ENCODE results near the gene ENTR1.
"Not testable (repeated sequence)": the region's sequence is repeated elsewhere in the genome, so short reads cannot be mapped to it uniquely, and the experiment has no call there.

ENTR1 gene

DNA sequence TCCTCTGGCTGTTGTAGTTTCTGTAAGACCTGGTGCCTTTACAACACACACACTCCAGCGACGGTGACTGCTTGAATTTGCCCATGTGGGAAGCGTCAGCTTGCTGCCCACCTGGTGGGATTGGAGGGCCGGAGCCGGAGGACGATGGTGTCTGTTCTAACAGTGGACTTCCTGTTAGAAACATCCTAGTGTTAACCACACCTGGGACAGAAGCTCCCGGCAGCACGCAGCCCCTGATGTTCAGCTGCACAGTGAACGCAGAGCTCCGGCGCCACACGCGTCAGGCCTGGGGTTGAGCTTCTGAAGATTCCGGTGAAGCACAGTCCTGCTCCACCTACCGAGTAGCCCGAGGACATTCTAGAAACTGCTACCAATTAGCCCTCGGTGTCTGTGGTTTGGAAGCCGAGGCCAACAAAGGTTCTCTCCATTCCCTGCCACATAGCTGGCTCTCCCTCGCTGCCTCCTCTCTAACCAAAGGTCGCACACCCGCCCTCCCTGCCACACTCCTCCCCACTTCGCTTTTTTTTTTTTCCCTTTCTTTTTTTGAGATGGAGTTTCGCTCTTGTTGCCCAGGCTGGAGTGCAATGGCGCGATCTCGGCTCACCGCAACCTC, 14.4 kb upstream of the ENTR1 start:
- in situ Hi-C loops (cut with HindIII; ENCODE audit: low pct_ligation_motif_present, low pct_unique_long_range_greater_than_20kb, low sequenced_read_pairs), result no loop called here
- no peak for DNase-seq

DNA sequence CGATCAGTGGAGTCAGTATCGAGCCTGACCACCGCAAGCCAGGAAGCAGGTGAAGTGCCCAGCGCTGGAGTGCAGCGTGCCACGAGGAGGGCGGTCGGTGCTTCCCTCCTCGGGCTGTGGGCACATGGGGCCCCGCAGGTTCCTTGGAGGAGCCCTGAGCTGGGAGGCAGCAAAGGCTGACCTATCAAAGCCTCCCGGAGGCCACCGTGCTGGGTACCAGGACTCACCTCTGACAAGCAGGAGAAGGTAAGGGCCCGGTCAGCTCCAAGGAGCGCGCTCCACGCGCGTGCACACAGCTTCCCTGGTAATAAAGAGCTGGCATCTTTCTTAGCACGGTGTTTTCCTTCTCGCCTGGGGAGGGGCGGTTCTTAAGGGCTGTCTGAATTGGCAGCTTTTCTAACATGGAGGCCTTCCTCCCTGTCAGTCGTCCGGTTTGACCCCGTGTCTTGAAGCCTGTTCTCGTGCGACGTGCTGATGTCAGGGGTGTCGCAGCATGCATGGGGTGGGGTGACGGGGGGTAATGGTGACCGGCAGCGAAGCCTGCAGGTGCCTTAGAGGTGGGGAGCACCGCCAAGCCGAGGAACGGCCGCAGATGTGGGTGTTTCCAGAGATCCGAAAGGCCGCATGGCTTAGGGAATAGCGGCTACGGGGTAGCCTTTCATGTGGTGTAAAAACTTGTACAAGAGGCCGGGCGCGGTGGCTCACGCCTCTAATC, 13.2 kb upstream of the ENTR1 start:
- in situ Hi-C loops (cut with HindIII; ENCODE audit: low pct_ligation_motif_present, low pct_unique_long_range_greater_than_20kb, low sequenced_read_pairs), result no loop called here
- no peak for DNase-seq

DNA sequence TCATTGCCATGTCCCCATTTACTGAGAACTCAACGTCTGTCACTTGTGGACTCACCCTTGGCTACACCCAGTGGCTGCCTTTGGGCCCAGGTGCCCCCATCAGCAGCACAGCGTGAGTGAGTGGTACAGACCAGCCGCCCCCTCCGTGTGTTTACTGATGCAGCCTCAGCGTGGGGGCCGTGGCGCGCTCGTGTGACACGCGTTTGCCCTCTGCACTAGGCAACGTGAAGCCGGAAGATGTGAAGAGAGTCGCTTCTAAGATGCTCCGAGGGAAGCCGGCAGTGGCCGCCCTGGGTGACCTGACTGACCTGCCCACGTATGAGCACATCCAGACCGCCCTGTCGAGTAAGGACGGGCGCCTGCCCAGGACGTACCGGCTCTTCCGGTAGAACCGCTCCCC, 12.5 kb upstream of the ENTR1 start:
- DNase-seq, result no peak
- in situ Hi-C loops (cut with HindIII; ENCODE audit: low pct_ligation_motif_present, low pct_unique_long_range_greater_than_20kb, low sequenced_read_pairs), result no loop called here

DNA sequence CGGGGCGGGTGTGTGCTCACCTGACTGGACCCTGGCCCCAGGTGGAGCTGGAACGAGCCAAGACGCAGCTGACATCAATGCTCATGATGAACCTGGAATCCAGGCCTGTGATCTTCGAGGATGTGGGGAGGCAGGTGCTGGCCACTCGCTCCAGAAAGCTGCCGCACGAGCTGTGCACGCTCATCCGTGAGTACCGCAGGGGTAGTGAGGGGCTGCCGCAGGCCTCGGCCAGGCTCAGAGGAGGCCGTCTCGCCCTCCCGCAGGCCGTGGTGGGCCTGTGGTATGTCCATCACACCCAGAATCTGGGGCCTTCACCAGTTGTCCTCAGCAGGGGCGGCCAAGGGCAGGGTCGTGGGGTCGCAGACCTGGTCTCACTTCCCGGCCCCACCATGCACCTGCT, 11.4 kb upstream of the ENTR1 start:
- DNase-seq, result no peak
- in situ Hi-C loops (cut with HindIII; ENCODE audit: low pct_ligation_motif_present, low pct_unique_long_range_greater_than_20kb, low sequenced_read_pairs), result no loop called here

DNA sequence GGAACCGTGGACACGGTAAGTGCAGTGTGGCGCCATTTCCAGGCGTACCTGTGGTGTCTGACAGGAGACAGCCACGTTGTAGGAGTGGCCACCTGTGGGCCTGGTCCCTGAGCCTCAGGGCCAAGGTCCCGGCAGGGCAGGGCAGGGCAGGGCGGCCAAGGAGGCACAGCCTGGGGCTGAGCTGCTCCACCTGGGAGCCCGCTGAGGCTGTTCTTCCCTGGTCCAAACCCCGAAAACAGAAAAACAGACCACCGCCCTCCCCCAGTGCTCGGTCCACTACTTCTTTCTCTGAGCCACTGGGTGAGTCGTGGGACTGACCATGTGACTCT, 8.6 kb upstream of the ENTR1 start:
- in situ Hi-C loops (cut with HindIII; ENCODE audit: low pct_ligation_motif_present, low pct_unique_long_range_greater_than_20kb, low sequenced_read_pairs), result no loop called here
- DNase-seq, result no peak

DNA sequence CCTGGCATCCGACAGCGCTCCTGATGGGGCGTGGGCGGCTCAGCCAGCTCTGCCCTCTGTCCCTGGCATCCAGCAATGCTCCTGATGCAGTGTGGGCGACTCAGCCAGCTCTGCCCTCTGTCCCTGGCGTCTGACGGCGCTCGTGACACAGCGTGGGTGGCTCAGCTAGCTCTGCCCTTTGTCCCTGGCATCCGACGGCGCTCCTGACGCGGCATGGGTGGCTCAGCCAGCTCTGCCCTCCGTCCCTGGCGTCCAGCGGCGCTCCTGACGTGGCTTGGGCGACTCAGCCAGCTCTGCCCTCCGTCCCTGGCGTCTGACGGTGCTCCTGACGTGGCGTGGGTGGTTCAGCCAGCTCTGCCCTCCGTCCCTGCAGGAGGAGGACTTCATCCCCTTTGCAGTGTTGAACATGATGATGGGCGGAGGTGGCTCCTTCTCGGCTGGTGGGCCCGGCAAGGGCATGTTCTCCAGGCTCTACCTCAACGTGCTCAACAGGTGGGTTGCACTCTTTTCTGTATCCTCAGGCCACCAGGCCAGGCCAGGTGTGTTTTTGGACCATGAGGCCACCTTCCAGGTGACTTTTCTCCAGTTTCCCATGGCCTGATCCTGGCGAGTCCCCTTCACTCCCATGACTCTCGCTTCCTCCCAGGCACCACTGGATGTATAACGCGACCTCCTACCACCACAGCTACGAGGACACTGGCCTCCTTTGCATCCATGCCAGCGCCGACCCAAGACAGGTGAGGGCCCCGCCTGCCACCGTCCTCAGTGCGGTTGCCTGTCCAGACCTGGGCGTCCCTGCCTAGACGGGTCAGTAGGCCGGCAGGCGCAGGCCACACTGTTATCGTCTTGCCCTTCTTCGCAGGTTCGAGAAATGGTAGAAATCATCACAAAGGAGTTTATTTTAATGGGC, 8.0 kb upstream of the ENTR1 start:
- in situ Hi-C loops (cut with HindIII; ENCODE audit: low pct_ligation_motif_present, low pct_unique_long_range_greater_than_20kb, low sequenced_read_pairs), result no loop called here
- DNase-seq, result no peak

DNA sequence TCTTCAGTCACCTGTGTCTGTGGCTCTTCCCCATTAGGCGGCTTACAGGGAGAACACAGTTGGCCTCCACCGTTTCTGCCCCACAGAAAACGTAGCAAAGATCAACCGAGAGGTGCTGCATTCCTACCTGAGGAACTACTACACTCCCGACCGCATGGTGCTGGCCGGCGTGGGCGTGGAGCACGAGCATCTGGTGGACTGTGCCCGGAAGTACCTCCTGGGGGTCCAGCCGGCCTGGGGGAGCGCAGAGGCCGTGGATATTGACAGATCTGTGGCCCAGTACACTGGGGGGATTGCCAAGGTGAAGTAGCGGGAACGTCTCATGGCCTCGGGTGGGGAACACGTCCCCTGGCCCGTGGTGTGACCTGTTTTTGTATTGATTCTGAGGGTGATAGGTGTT, 6.5 kb upstream of the ENTR1 start:
- no peak for DNase-seq
- in situ Hi-C loops (cut with HindIII; ENCODE audit: low pct_ligation_motif_present, low pct_unique_long_range_greater_than_20kb, low sequenced_read_pairs), result no loop called here

DNA sequence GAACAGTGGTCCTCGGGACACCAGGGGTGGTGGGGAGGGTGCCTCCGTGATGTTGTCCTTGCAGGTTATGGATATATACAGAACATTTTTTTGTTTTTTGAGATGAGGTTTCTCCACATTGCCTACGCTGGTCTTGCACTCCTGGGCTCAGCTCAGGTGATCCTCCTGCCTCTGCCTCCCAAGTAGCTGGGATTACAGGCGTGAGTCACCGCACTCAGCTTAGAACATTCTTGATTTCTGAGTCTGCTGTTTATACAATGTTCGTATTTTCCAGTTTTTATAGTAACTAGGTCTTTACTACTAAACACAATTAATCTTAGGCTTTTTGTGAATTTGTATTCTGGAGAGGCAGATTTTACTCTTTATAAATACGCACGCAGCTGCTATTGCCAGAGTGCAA, 6.0 kb upstream of the ENTR1 start:
- no peak for DNase-seq
- in situ Hi-C loops (cut with HindIII; ENCODE audit: low pct_ligation_motif_present, low pct_unique_long_range_greater_than_20kb, low sequenced_read_pairs), result no loop called here

DNA sequence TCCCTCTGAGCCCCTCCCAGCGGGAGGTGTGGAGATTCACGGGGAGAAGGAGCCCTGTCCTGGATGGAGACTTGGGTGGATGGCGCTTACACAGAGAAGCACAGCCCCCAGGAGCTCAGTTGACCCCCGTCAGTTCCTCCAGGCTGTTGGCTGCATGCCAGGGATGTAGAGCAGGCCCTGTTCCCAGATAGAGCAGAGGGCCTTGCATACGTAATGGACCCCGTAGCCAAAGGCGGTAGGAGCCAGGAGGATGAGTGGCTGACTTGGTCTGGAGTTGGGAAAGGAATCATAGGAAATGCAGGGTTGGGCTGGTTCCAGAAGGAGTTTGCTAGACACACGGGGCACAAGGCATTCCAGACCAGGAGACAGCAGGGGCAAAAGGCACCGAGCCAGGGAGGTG, 2.5 kb upstream of the ENTR1 start:
- DNase-seq, result no peak
- in situ Hi-C loops (cut with HindIII; ENCODE audit: low pct_ligation_motif_present, low pct_unique_long_range_greater_than_20kb, low sequenced_read_pairs), result no loop called here

DNA sequence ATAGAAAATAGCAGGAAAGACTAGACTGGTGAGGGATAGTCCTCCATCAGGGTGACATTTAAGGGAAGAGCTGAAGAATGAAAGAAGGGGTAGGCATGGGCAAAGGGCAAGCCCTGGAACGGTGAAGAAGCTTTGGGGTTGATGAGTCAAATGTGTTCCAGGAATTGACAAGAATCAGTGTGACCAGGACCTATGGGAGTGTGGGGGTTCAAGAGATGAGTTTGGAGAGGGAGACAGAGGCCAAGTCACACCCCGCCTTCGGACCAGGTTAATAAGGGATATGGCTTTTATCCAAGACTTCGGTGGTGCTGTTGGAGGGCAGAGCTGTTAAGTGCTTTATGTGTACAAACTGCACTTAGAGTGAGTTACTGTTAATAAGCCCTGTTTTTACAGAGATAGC, 964 bp upstream of the ENTR1 start:
- DNase-seq, result no peak
- in situ Hi-C loops (cut with HindIII; ENCODE audit: low pct_ligation_motif_present, low pct_unique_long_range_greater_than_20kb, low sequenced_read_pairs), result no loop called here

DNA sequence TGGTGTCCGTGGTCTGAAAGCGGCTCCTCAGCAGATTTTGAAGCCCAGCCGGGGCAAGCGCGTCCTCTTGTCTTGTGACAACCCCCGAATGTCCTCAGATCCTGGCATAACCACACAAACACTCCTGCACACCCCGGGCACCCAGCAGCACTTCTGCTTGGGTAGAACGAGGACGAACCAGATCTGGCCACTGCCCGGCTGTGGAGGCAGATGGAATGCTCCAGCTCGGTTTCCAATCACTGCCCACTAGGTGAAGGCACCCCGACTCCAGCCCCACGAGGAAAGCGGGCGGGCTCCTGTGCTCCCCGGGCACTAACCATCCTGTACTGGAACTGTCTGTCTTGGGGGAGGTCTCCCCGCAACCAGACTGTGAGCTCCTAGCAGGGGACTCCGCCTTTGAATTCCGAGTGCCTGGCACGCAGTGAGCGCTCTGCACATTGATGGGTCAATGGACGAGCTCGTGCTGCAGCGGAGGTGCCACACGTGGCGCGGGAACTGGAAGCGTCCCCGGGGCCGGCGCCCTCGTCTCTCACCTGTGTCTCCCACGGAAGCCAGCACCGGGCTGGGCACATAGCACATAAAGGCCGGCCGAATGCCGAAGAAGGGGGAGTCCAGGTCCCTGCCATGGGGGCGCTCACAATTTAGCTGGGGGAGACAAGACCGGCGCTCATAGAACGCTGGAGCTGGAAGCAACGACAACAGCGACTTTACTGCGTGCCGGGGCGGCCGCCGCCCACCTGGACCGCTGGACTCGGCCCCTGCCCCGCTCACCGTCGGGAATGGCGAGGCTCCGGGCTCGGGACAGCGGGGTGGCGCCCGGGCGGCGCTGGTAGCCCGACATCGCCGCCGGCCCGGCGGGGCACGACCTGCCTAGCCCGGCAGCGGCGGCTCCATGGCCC, 608 bp downstream of the ENTR1 start:
- in situ Hi-C loops (cut with HindIII; ENCODE audit: low pct_ligation_motif_present, low pct_unique_long_range_greater_than_20kb, low sequenced_read_pairs), result no loop called here
- peak; percentile 43 for DNase-seq

DNA sequence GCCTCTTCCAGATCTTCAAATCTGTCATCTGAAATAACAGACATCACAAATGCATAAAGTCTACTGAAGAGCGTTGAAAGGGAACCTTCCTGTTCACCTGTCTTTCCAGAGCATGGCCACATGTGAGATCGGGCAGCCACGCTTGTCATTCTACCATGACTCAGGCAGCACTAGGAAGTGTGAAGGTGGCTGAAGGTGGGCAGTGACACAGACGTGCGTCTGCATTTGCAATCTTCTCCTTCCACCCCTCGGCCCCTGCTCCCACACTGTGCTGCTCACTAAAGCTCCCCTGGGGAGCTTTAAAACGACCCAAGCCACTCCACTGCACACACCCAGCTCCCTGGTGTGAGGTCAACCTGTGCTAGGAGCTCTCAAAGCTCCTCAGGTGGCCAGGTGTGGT, 2.5 kb downstream of the ENTR1 start:
- in situ Hi-C loops (cut with HindIII; ENCODE audit: low pct_ligation_motif_present, low pct_unique_long_range_greater_than_20kb, low sequenced_read_pairs), result no loop called here
- no peak for DNase-seq

DNA sequence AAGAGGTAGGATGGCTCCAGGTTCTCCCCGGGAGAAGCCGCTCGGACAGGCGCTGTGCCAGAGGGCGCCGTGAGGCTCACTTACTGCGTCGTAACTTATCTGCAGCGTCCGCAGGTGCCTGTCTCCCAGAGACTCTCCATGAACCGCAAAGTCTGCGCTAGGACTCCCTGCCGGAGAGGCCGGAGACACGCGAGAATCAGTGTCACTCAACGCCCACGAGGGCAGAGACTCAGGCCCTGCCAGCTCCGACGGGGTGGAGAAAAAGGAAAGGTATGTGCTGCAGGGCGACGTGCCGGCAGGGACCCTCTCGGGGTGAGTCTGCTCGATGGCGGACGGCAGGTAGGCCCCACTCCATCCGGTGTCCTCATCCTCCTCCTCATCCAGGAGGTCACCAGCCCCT, 3.4 kb downstream of the ENTR1 start:
- DNase-seq; in situ Hi-C loops (cut with HindIII; ENCODE audit: low pct_ligation_motif_present, low pct_unique_long_range_greater_than_20kb, low sequenced_read_pairs): not testable (repeated sequence)

DNA sequence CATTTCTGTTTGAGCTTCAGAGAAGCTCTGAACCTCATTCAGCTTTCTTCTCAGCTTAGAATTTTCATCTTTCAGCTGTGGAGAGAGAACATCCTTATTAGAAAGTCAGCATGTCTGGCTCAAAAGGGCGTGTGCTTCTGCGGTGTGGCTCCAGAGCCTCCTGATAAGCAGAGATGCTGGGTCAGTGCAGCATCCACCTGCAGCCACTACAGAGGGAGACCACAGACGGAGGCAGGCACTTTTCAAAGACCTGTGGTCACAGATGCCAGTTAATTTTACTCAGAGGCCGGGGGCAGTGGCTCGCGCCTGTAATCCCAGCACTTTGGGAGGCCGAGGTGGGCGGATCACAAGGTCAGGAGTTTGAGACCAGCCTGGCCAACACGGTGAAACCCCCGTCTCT, 4.5 kb downstream of the ENTR1 start:
- DNase-seq; in situ Hi-C loops (cut with HindIII; ENCODE audit: low pct_ligation_motif_present, low pct_unique_long_range_greater_than_20kb, low sequenced_read_pairs): not testable (repeated sequence)

DNA sequence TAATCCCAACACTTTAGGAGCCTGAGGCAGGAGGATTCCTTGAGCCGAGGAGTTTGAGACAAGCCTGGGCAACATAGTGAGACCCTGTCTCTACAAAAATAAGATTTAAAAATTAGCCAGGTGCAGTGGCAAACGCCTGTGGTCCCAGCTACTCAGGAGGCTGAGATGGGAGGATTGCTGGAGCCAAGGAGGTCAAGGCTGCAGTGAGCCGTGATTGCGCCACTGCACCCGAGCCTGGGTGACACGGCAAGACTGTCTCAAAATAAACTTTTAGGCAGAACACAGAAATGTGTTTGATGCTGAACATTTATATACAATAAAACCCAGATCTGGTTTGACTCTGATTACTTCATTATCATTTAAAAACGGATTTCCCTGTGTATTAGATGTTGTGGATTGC, 4.9 kb downstream of the ENTR1 start:
- DNase-seq, result no peak
- in situ Hi-C loops (cut with HindIII; ENCODE audit: low pct_ligation_motif_present, low pct_unique_long_range_greater_than_20kb, low sequenced_read_pairs), result no loop called here

DNA sequence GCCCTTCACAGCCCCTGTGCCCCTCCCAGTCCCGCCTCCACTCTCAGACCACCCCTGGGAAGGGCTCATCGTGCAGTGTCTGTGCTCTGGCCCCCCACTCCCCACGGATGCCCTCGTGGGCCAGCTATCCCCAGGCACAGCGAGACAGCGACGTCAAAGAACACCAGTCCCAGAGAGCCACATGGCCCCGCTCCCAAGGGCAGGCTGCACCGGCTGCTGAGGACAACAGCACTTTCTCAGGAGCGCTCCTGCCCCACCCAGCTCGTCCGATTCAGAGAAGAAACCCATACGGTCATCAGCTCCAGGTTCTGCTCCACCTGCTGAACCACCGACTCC, 5.6 kb downstream of the ENTR1 start:
- no peak for DNase-seq
- in situ Hi-C loops (cut with HindIII; ENCODE audit: low pct_ligation_motif_present, low pct_unique_long_range_greater_than_20kb, low sequenced_read_pairs), result no loop called here

DNA sequence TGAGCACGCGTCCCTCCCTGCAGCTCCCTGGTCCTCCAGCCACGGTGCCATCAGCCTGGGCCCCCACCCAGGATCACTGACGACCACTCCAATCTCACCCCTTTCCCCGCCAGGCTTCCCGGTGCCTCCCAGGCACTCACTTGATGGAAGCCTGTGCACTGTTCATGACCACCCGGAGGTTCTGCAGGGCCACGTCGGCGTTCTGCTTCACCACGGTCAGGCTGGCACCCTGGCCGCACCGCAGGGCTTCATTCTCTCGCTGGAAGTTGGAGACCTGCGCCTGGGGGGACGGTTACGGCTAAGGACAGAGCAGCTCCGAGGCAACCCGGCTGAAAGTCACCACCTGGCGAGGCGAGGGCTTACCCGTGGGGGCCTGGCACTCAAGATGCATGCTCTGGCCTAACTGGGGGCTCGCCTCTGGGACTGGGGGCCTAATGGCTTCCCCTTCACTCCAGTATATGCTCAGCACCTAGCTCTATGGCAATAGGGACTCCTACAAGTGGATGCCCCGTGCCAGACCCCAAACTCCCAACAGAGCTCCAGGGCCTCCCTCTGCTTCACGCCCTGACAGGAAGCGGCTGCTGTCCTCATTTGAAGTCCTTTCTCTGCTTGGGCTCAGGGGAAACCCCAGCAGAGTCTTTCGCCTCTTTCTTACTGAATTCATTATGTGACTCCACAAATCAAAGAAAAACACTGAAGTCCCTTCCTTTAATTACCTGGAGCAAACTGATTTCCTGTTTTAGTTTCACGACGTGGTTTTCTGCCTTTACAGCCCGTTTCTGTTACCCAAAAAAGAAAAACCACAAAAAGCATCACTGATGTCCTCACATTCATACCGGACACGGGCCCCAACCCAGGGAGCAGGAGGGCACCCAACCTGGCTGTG, 6.3 kb downstream of the ENTR1 start:
- in situ Hi-C loops (cut with HindIII; ENCODE audit: low pct_ligation_motif_present, low pct_unique_long_range_greater_than_20kb, low sequenced_read_pairs), result no loop called here

DNA sequence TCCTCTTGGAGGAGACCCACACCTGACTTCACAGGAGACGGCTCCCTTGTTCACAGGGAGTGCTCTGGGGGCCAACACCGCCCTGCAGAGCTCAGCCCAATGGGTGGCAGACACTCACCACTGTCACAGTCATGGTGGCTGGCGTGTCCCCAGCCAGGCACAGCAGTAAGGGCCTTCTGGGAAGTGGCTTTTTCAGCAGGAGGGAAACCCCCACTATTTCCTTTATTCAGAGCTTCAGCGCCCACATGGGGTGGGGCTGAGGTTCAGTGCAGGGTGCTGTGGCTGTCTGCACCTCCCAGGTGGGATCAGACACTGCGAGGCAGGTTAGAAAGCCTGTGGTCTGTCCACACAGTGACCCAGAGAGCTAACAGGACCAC, 6.9 kb downstream of the ENTR1 start:
- DNase-seq, result no peak

More for the DNA sequence above, 6.3 kb downstream of the ENTR1 start:
- no peak for DNase-seq

More for the DNA sequence above, 6.9 kb downstream of the ENTR1 start:
- in situ Hi-C loops (cut with HindIII; ENCODE audit: low pct_ligation_motif_present, low pct_unique_long_range_greater_than_20kb, low sequenced_read_pairs), result no loop called here

Data from ACHN (cell line).